HG02678 (cell line): Measurements from ENCODE around the gene P2RY8.
"Not testable (repeated sequence)": the region's sequence is repeated elsewhere in the genome, so short reads cannot be mapped to it uniquely, and the experiment has no call there.

ENCODE experiments used
- ATAC-seq: cut with Tn5 transposase; IDR thresholded peaks from one replicate; pipeline ENCODE4 v1.9.1; 2021; ENCODE audit warnings: mild to moderate bottlenecking, moderate library complexity; ENCODE audit not compliant: unreplicated experiment

P2RY8 gene

DNA sequence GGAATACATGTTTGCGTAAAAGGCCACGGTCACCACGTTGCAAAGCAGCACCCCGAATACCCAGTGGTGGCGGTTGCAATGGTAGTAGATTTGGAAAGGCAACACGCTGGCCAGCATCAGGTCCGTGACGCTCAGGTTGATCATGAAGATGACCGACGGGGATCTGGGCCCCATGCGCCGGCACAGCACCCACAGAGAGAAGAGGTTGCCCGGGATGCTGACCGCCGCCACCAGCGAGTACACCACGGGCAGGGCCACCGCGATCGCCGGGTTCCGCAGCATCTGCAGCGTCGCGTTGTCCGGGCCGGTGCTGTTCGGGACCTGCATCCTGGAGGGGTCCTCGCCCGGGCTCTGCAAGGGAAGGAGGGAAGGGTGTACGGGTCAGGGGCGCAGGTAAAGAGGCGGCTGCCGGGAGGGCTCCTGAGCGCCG lies 70.7 kb downstream of the P2RY8 start:
- no peak for ATAC-seq

DNA sequence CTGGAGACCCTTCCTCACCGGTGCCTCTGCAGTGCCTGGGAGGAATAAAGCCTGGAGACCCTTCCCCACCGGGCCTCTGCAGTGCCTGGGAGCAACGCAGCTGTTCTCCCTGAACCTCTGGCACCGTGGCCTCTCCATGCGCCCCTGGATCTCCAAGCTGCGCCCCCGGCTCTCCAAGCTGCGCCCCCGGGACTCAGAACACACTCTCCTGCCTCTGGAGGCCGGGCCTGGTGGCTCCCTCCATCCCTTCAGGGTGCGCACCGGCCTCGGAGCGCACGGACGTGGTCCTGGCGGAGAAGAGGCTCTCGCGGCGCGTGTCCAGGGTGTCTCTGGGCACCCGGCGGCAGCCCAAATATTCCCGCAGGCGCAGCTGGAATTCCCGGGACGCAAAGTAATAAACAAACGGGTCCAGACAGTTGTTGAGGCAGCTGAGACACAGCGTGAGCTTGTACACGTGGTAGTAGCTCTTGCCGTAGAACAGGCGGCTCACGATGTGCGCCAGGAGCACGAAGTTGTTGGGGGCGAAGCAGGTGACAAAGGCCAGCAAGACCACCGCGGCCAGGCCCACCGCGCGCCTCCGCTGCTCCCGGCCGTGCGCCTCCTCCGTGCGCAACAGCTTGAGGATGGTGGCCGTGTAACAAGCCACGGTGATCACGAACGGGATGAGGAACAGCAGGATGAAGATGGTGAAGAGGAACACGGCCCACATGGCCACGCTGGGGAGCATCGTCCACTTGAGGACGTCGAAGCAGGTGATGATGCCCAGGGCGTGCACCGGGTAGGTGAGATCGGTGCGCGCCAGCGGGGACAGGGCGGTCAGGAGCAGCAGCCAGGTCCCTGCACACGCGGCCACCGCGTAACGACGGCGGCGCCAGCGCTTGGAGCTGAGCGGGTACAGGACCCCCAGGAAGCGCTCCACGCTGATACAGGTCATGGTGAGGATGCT lies 71.4 kb downstream of the P2RY8 start:
- no peak for ATAC-seq

DNA sequence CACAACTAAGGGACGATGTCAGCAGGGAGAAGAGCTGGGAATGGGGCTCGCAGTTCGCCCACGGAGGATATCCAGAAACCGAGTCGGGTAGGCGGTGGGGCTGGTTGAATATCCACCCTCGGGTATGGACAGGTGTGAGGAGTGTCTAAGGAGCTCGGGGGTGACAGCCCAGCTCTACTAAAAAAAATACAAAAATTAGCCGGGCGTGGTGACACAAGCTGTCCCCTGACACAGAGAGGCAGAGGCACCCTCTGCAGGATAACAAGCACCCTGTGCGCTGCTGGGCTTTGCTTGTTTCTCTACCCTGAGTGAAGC lies 72.1 kb downstream of the P2RY8 start:
- no peak for ATAC-seq

DNA sequence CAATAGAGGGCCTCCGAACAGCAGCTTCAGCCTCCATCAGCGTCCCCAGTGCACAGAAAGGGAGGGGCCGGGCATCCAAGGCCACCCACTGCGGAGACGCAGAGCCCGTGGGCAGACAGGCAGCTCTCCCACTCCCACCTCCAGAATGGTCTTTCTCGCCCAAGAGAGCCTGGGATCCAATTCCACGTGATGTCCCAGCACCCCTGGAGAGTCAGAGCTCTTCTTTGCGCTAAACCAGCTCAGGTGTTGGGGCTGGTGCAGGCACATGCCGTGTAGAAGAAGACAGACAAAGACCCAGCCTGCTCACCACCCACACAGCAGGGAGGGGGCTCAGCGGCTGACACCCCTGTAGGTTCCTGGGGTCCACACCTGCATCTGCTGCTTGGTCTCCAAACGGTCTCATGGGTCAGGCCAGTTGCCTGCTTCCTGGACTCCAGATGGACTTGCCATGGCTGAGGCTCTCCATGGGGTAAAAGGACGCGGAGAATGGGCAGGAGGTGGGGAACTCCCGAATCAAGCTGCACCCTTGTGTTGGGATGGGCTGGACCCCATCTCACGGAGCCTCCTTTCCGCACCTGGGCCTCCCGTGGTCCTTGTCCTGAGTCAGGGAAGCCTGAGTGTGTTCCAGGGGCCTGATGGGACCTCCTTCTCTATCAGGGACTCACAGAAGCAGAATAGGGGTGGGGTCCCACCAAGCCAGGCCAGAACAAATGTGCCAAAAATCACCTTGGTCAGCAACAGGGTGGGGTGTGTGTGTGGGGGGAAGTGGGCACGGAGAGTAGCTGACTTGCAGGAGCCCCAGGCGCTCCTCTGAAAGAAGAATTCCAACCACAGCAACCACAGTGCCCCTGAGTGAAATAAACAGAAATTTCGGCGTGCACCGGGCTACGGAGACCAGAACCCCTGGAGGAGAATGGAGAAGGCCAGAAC lies 72.7 kb downstream of the P2RY8 start:
- ATAC-seq = no peak

DNA sequence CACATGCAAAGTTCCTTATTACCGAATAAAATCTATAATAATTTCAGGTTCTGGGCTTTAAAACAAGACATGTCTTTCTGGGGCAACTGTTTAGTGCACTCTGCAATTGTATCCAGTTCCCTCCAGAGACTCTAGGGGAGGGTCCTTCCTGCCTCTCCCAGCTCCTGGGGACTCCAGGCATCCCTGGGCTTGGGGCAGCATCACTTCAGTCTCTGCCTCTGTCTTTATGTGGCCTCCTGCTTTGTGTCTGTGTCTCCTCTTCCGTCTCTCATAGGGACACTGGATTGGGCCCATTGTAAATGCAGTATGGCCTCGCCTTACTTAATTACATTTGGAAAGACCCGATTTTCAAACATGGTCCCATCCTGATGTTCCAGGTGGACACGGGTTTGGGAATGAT lies 73.4 kb downstream of the P2RY8 start:
- ATAC-seq = no peak

DNA sequence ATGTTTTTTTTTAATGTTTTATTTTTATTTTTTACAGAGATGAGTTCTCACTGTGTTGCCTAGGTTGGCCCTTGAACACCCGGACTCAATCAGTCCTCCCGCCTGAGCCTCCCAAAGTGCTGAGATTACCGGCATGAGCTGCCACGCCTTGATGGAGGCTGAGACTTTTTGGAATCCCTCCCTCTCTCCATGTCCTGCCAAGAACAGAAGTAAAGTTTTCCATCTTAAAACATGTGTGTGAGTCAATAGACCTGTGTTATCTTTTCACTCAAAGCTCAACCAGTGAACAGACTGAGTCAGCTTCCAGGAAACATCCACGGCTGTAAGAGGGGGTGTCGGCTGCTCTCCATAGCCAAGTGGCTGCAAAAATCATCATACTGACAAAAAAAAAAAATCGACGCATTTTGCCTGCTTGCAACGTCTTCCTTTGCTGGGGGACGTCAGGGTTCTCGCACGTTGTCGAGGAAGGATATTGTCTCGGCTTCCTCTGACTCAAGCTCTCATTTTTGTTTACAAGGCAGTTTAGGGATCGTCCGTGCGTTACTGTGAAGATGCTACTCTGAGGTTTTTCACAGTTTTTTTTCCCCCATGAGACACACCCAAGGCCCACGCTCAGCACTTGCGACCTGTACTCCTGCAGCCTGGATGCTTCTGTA lies 74.3 kb downstream of the P2RY8 start:
- no peak for ATAC-seq

DNA sequence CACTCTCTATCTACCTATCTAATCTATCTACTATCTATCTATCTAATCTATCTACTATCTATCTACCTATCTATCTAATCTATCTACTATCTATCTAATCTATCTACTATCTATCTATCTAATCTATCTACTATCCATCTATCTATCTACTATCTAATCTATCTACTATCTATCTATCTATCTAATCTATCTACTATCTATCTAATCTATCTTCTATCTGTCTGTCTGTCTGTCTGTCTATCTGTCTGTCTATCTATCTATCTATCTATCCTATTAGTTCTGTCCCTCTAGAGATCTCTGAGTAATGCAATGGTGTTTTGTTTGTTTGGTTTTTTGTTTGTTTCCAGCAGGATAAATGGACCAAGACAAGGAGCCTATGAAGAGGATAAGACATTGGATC lies 74.9 kb downstream of the P2RY8 start:
- ATAC-seq = no peak

DNA sequence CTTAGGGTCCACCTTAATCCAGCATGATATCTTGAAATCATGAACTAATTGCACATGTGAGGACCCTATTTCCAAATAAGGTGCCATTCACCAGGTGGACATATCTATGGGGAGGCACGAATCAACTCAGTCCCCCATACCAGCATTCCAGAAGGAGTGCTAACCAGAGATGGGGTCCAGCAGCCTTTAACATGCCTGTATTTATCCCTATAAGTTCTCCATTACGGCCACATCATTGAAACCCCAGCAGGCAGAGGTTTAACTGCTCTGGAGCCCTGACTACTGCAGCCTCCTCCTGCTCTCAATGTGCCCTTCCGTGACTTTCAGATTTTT lies 81.1 kb downstream of the P2RY8 start:
- no peak for ATAC-seq

DNA sequence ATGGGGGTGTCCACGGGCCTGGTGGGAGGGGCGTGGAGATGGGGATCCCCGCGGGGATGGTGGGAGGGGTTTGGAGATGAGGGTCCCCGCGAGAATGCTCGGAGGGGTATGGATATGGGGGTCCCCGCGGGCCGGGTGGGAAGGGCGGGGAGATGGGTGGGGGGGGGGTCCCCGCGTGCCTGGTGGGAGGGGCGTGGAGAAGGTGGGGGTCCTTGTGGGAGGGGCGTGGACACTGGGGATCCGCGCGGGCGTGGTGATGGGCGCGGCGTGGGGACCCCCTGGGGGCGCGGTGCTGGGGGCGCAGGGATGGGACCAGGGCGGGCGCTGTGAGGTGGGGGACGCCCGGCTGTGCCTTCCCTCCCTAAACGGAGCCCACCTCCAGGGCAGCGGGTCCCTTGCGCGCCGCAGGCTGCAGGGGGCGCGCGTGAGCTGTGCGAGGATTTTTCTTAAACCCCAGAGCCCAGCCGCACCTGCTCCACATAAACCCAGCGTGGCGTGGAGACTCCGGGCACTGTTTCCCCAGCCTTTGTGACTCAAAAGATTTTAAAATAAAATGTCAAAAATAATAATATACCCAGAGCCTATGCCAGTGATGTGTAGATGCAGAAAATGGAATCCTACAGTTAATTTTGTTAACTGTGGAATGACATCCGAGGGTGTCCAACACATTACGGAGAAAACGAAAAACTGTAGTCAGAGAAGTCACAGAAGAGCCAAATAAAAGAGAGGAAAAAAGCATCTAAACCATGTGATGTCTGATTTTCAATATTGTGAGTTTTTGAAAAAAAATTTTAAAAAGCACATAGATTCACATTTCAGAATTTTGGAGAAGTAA lies 82.8 kb downstream of the P2RY8 start:
- peak; percentile 38 for ATAC-seq

DNA sequence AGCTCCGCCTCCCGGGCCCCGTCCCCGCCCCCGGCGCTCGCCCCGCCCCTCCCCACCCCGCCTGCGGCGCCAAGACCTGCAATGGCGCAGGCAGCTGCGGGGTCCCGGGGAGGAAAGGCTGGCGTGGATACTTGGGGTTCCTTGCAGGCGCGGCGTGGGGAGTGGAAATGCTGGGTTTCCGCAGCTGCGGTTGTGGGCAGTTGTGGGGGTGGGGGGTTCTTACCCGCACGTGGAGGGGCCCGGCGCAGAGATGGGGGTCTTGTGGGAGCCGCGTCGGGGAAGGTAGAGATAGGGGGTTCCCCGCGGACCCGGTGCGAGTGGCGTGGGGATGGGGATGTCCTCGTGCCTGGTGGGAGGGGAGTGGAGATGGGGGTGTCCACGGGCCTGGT lies 83.6 kb downstream of the P2RY8 start:
- ATAC-seq = peak; percentile 7

DNA sequence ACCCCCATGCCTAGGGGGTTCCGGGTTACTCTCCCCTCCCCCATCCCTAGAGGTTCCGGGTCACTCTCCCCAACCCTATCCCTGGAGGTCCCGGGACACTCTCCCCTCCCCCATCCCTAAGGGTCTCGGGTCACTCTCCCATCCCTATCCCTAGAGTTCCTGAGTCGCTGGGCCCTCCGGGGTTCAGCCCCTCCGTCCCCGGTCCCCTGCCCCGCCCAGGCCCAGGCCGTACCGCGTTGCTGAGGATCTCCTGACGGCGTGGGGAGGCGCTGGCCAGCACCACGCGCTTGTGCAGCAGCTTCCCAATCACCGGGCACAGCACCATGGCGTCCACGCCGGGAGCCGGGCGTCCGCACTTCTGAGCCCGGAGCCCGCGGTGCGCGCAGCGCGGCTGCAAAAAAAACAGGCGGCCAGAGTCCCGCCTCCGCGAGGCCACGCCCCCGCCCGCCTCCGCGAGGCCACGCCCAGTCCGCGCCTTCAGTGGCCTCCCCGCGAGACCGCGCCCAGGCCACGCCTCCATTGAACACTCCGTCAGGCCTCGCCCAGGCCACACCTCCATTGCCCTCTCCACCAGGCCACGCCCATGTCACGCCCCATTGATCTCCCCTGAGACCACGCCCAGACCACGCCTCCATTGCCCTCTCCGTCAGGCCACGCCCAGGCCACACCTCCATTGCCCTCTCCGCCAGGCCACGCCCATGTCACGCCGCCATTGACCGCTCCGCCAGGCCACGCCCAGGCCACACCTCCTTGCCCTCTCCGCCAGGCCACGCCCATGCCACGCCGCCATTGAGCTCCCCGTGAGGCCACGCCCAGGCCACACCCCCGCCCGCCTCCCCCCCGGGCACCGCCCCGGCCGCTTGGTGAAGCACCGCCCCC lies 84.2 kb downstream of the P2RY8 start, which contains the start of gene ASMTL:
ASMTL (minus strand) TSS at position 394 of the 879 bp plus-strand sequence; CDS start at position 325, 69 bp downstream.
- peak; percentile 72 for ATAC-seq

DNA sequence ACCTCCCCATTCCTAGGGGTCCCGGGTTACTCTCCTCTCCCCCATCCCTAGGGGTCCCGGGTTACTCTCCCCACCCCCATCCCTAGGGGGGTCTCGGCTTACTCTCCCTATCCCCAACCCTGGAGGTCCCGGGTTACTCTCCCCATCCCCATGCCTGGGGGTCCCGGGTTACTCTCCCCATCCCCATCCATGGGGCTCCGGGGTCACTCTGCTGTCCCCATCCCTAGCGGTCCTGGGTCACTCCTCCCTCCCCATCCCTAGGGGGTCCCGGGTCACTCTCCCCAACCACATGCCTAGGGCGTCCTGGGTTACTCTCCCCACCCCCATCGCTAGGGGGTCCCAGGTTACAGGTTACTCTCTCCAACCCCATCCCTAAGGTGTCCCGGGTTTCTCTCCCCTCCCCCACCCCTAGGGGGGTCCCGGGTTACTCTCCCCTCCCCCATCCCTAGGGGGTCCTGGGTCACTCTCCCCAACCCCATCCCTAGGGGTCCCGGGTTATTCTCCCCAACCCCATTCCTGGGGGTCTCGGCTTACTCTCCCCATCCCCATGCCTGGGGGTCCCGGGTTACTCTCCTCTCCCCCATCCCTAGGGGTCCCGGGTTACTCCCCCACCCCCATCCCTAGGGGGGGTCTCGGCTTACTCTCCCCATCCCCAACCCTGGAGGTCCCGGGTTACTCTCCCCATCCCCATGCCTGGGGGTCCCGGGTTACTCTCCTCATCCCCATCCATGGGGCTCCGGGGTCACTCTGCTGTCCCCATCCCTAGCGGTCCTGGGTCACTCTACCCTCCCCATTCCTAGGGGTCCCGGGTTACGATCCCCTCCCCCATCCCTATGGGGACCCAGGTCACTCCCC lies 85.1 kb downstream of the P2RY8 start:
- ATAC-seq = no peak

DNA sequence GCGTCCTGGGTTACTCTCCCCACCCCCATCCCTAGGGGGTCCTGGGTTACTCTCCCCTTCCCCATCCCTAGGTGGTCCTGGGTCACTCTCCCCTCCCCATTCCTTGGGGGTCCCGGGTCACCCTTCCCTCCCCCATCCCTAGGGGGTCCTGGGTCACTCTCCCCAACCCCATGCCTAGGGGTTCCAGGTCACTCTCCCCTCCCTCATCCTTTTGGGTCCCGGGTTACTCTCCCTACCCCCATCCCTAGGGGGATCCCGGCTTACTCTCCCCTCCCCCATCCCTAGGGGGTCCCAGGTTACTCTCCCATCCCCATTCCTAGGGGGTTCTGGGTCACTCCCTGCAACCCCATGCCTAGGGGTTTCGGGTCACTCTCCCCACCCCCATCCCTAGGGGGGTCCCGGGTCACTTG lies 85.7 kb downstream of the P2RY8 start:
- ATAC-seq = no peak

DNA sequence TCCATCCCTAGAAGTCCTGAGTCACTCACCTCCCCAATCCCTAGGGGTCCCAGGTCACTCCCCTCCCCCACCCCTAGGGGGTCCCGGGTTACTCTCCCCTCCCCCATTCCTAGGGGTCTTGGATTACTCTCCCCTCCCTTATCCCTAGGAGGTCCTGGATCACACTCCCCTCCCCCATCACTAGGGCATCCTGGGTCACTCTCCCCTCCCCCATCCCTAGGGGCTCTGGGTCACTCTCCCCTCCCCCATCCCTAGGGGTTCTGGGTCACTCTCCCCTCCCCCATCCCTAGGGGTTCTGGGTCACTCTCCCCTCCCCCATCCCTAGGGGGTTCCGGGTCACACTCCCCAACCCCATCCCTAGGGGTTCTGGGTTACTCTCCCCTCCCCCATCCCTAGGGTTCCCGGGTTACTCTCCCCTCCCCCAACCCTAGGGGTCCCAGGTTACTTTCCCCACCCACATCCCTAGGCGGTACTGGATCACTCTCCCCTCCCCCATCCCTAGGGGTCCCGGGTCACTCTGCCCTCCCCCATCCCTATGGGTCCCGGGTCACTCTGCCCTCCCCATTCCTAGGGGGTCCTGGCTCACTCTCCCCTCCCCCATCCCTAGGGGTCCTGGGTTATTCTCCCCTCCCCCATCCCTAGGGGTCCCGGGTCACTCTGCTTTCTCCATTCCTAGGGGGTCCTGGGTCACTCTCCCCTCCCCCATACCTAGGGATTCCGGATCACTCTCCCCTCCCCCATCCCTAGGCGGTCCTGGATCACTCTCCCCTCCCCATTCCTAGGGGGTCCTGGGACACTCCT lies 86.4 kb downstream of the P2RY8 start:
- no peak for ATAC-seq

DNA sequence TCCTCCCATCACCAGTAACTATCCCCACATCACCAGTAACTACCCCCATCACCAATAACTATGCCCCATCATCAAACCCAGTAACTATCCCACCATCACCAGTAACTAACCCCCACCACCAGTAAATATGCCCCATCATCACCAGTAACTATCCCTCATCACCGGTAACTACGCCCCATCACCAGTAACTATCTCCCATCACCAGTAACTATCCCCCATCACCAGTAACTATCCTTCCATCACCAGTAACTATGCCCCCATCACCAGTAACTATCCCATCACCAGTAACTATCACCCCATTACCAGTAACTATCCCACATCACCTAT lies 87.2 kb downstream of the P2RY8 start:
- no peak for ATAC-seq

DNA sequence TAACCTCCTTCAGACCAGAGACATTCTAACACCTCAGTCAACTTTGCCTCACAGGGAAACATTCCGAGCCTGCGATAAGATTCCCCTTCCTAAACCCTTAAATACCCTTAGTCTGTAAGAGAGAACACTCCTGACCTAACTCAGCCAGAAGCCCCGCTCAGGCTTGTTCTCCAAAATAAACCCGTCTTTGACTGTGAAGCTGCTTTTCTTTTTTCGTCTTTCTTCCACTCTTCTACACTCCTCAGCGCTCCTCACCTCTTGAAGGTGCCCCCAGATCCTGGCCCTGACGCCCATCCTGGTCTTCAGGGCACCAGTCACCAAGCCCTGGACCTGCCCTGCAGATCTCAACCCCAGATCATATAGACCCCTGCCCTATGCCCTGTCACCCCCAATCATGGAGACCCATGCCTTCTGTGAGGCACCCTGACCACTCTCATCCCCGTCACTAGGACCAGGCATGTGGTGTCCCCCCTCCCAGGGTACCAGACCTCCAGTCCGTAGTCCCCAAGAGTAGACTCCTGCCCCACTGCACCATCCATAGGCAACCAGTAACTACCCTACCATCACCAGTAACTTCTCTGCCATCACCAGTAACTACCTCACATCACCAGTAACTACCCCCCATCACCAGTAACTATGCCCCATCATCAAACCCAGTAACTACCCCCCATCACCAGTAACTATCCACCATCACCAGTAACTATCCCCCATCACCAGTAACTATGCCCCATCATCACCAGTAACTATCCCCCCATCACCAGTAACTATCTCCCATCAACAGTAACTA lies 87.8 kb downstream of the P2RY8 start:
- no peak for ATAC-seq

DNA sequence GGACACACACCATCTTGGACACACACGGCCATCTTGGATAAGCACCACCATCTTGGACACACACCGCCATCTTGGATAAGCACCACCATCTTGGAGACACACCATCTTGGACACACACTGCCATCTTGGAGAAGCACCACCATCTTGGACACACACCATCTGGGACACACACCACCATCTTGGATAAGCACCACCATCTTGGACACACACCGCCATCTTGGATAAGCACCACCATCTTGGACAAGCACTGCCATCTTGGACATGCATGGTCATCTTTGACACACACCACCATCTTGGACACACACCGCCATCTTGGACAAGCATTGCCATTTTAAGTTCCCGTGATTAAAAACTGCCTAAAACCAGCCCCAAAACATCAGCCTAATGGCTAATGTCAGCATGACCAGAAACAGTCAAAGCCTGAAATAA lies 88.4 kb downstream of the P2RY8 start:
- not testable (repeated sequence) for ATAC-seq
